Skeletal muscle satellite cell (primary cell): Measurements from ENCODE around the gene CEACAM16.

ENCODE experiments used
- H3K27me3 ChIP-seq: 2 replicates; pipeline ENCODE4 v1.7.0; 2013; ENCODE audit warnings: low read length; ENCODE audit not compliant: control insufficient read depth, insufficient read depth
- H3K36me3 ChIP-seq: 2 replicates; pipeline ENCODE4 v1.7.0; 2013; ENCODE audit warnings: mild to moderate bottlenecking, control low read depth, low read length; ENCODE audit not compliant: insufficient read depth
- H3K4me1 ChIP-seq: 2 replicates; pipeline ENCODE4 v1.7.0; 2013; ENCODE audit warnings: low read length; ENCODE audit not compliant: control insufficient read depth, insufficient read depth
- H3K4me2 ChIP-seq: 2 replicates; pipeline ENCODE4 v1.7.0; 2013; ENCODE audit warnings: mild to moderate bottlenecking, low read length
- H3K4me3 ChIP-seq: 2 replicates; pipeline ENCODE4 v1.7.0; 2013; ENCODE audit warnings: low read length
- H3K9ac ChIP-seq: 2 replicates; pipeline ENCODE4 v1.7.0; 2013; ENCODE audit warnings: mild to moderate bottlenecking, low read depth, low read length, moderate library complexity
- H3K9me3 ChIP-seq: replicated peaks from 2 replicates; pipeline ENCODE4 v1.7.0; 2013; ENCODE audit warnings: mild to moderate bottlenecking, control low read depth, low read length

CEACAM16 gene

GRCh38 chr19:44734357-44734756 is 35.4 kb downstream of the CEACAM16 start:
- no peaks in the 10 kb centered on the region for H3K36me3 ChIP-seq

GRCh38 chr19:44735011-44735410 is 36.1 kb downstream of the CEACAM16 start:
- no peak overlapping the region for H3K4me3 ChIP-seq
- no peak overlapping the region for H3K9ac ChIP-seq
- peaks cover 22% of the 10 kb centered on the region for H3K4me1 ChIP-seq
- H3K4me2 ChIP-seq, result no peak overlapping the region
- H3K36me3 ChIP-seq, result no peaks in the 10 kb centered on the region
- H3K9me3 ChIP-seq, result no peaks in the 10 kb centered on the region
- H3K27me3 ChIP-seq, result no peaks in the 10 kb centered on the region

More at GRCh38 chr19:44734357-44734756, 35.4 kb downstream of the CEACAM16 start:
- no peak overlapping the region for H3K4me3 ChIP-seq
- H3K4me2 ChIP-seq, result no peak overlapping the region
- no peak overlapping the region for H3K9ac ChIP-seq
- no peaks in the 10 kb centered on the region for H3K27me3 ChIP-seq
- no peaks in the 10 kb centered on the region for H3K9me3 ChIP-seq
- H3K4me1 ChIP-seq, result peaks cover 22% of the 10 kb centered on the region

DNA sequence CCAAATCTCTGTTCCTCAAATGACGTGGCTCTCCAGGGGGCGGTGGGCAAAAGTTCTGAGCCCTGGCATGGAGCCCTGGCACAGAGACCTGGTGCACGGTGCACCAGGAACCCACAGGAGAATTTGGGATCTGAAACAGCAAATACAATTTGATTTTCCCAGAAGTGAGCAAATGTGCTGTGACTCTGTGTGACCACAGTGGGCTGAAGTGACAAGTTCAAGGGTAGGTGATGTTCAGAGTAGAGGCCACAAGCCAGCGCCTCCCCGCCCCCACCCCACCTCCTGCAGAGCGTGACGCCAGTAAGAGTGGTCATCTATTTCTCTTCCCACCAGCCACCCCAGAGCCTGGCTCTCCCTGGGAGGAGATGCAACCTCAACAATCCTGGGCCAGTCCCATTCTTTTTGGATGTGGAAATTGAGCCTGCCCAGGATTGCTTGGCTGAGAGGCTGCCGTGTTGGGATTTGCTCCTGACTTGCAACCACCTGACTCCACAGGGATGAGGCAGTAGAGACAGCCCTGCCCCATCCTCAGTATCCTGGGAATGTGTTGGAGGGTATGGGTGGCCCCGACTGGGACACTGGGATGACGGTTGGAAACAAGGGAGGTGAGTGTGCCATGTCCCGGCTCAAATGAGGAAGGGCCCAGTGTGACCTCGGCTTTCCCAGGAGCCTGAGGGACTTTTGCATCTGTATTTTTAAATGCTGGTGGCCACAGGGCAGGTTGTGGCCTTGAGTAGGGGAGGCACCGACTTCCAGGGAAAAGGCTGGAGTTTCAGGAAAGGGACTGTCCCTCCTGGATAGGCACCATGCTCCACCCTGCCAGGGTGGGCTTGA is 38.5 kb downstream of the CEACAM16 start:
- Histone ChIP-seq H3K9ac (no peak overlapping the region), H3K4me1 (peaks cover 33% of the 10 kb centered on the region), H3K36me3 (no peaks in the 10 kb centered on the region), H3K4me3 (no peak overlapping the region), H3K9me3 (no peaks in the 10 kb centered on the region), H3K4me2 (no peak overlapping the region), H3K27me3 (no peaks in the 10 kb centered on the region)

GRCh38 chr19:44738136-44738535 is 39.2 kb downstream of the CEACAM16 start:
- peaks cover 40% of the 10 kb centered on the region for H3K4me1 ChIP-seq
- H3K9ac ChIP-seq, result no peak overlapping the region
- no peaks in the 10 kb centered on the region for H3K36me3 ChIP-seq
- H3K4me3 ChIP-seq, result no peak overlapping the region
- no peaks in the 10 kb centered on the region for H3K27me3 ChIP-seq
- no peak overlapping the region for H3K4me2 ChIP-seq
- H3K9me3 ChIP-seq, result no peaks in the 10 kb centered on the region

DNA sequence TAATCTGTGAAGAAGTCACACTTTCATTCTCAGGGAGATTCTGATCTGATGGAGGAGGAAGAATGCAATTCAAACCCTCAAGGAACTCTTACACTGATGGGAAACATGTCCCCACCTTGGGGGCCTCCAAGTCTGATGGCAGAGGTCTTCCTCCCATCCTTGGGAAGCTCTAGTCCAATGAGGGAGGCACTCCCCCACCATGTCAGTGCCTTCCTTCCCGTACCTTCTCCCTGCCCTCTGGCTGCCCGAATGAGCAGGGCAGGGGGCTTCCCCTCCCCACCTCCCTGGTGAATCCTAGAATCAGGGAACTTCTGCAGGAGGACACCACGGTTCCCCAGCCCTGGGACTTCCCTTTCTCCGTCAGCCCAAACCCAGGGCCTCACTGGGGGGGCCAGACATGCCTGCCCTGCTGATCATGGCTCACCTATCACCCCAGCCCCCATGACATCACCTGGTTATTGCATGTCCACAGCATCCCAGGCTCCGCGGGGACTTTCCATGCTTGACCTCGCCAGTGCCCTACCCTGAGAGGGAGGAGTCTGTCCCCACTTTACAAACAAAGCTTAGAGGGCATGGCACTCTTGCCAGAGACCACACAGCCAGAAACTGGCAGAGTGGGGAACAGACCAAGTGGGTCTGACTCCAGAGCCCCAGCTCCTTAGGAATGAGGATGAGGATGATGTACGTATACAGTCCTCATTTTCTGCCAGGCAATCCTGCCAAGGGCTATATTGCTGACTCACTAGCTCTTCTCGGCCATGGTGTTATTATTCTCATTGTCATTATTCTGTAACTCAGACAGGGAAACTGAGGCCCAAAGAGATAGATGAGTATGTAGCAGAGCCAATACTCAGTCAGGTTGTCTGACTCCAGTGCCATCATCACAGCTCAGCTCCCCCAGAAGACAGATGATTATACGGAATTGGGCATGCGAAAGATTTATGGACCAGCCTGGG is 39.9 kb downstream of the CEACAM16 start:
- peaks cover 42% of the 10 kb centered on the region for H3K4me1 ChIP-seq

DNA sequence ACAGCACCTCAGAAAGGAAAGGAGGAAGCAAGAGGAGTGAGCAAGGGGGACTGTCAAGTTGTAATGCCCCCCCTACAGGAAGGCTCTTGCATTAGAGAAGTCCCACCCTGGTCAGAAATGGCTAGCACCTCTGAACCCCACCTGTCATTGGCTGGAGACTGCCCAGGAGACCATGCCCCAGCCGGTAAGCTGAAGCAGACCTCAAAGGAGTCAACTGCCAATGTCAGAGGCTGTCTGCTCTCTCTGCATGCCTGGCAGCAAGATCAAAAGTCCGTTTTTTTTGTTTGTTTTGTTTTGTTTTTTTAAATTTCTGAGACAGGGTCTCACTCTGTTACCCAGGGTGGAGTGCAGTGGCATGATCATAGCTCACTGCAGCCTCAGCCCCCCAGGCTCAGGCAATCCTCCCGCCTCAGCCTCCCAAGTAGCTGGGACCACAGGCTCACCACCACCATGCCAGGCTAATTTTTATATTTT is 41.4 kb downstream of the CEACAM16 start:
- Histone ChIP-seq H3K4me3 (no peak overlapping the region), H3K4me1 (peaks cover 53% of the 10 kb centered on the region), H3K36me3 (no peaks in the 10 kb centered on the region), H3K9ac (no peak overlapping the region), H3K4me2 (no peak overlapping the region), H3K27me3 (no peaks in the 10 kb centered on the region), H3K9me3 (no peaks in the 10 kb centered on the region)

More for the DNA sequence above, 39.9 kb downstream of the CEACAM16 start:
- no peak overlapping the region for H3K4me2 ChIP-seq
- H3K27me3 ChIP-seq, result no peaks in the 10 kb centered on the region
- H3K9me3 ChIP-seq, result no peaks in the 10 kb centered on the region
- no peak overlapping the region for H3K4me3 ChIP-seq
- H3K9ac ChIP-seq, result no peak overlapping the region
- no peaks in the 10 kb centered on the region for H3K36me3 ChIP-seq

DNA sequence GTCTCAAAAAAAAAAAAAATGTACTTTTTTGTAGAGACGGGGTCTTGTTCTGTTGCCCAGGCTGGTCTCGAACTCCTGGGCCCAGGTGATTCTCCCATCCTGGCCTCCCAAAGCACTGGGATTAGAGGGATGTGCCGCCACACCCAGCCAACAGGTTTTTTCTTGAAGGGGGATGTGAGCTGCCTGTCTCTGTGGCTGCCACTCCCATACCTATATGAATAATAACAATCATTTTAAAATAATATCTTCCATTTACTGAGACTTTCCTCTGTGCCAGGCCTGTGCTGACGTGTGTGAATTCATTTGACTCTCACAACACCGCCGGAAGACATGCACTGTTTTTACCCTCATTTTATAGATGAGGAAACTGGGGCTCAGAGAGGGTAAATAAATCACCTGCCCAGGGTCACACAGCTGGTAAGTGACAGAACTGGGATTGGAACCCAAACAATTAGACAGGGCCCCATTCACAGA is 42.3 kb downstream of the CEACAM16 start:
- Histone ChIP-seq H3K27me3 (no peaks in the 10 kb centered on the region), H3K9ac (no peak overlapping the region), H3K4me1 (peaks cover 57% of the 10 kb centered on the region), H3K9me3 (no peaks in the 10 kb centered on the region), H3K4me3 (no peak overlapping the region), H3K36me3 (no peaks in the 10 kb centered on the region), H3K4me2 (peak overlapping the region; percentile 56)

- peak overlapping the region; percentile 78 for H3K9ac ChIP-seq
- H3K4me2 ChIP-seq, result peak overlapping the region; percentile 75
- no peak overlapping the region for H3K4me3 ChIP-seq
- H3K27me3 ChIP-seq, result no peaks in the 10 kb centered on the region
- no peaks in the 10 kb centered on the region for H3K9me3 ChIP-seq
- no peaks in the 10 kb centered on the region for H3K36me3 ChIP-seq
- H3K4me1 ChIP-seq, result peaks cover 58% of the 10 kb centered on the region
Measured at GRCh38 chr19:44741841-44742329, 42.9 kb downstream of the CEACAM16 start.

GRCh38 chr19:44742330-44743061 is 43.5 kb downstream of the CEACAM16 start:
- Histone ChIP-seq H3K9ac (peak overlapping the region; percentile 78), H3K4me3 (peak overlapping the region; percentile 51), H3K4me1 (peaks cover 57% of the 10 kb centered on the region)

DNA sequence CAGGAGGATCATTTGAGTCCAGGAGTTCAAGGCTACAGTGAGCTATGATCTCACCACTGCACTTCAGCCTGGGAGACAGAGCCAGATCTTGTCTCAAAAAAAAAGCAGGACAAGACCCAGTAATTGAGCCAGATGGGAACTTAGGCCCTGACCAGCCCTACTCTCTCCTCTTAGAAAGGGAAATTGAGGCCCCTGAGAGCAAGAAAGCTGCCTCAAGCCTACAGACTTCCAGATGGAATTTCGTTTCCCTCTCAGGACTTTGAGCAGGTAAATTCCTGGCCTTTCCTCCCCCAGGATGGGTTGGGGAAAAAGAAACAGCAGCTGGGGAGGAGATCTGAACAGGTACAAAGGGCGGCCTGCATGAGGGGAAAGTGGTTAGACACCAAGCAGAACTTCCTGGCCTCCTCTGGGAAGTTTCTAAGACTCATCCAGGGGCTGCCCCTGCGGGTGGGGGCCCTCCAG is 46.0 kb downstream of the CEACAM16 start:
- Histone ChIP-seq H3K36me3 (no peaks in the 10 kb centered on the region), H3K4me3 (no peak overlapping the region), H3K9ac (peak overlapping the region; percentile 48), H3K27me3 (no peaks in the 10 kb centered on the region), H3K4me2 (peak overlapping the region; percentile 49), H3K9me3 (no peaks in the 10 kb centered on the region), H3K4me1 (peaks cover 57% of the 10 kb centered on the region)

More at GRCh38 chr19:44742330-44743061, 43.5 kb downstream of the CEACAM16 start:
- Histone ChIP-seq H3K4me2 (peak overlapping the region; percentile 75), H3K9me3 (no peaks in the 10 kb centered on the region), H3K36me3 (no peaks in the 10 kb centered on the region), H3K27me3 (no peaks in the 10 kb centered on the region)
